MG63 (cell line): ENCODE data around the gene CYP51A1. TPM values are rescaled to one million over a fixed set of nuclear protein-coding genes. Genes with fewer than 3 reads are reported as not detected.

Experiments used
- DNase-seq: peaks from one replicate; pipeline ENCODE4 v3.0.0-alpha.2; 2020
- H3K27me3 ChIP-seq: fragments of 250-450 bp; sonication (Bioruptor Pico); 2 replicates; pipeline ENCODE4 v1.5.1; 2020; ENCODE audit warnings: mild to moderate bottlenecking, moderate library complexity
- H3K36me3 ChIP-seq: fragments of 250-450 bp; sonication (Bioruptor Pico); 2 replicates; pipeline ENCODE4 v1.5.1; 2020; ENCODE audit warnings: mild to moderate bottlenecking, moderate library complexity
- H3K4me3 ChIP-seq: fragments of 250-450 bp; sonication (Bioruptor Pico); 2 replicates; pipeline ENCODE4 v1.5.1; 2020; ENCODE audit warnings: mild to moderate bottlenecking, moderate library complexity
- H3K9me3 ChIP-seq: fragments of 250-450 bp; sonication (Bioruptor Pico); 2 replicates; pipeline ENCODE4 v1.5.1; 2020; ENCODE audit warnings: mild to moderate bottlenecking, moderate library complexity
- total RNA-seq: library from RNA; depleted of rRNA; stranded (reverse); fragments of >200 nt; shearing (Covaris generic); gene quantifications from 2 replicates; pipeline ENCODE4 v1.2.3, GENCODE V29; 2014; ENCODE audit warnings: low replicate concordance; rRNA removed

CYP51A1 gene
- total RNA-seq, 1 experiment from 2014 or later, result 38.4 TPM

- no peak for DNase-seq
- no peaks in the 10 kb centered on the region for H3K27me3 ChIP-seq
- H3K9me3 ChIP-seq, result no peaks in the 10 kb centered on the region
- no peak overlapping the region for H3K4me3 ChIP-seq
- no peaks in the 10 kb centered on the region; the same call in 1 of the 2 replicates for H3K36me3 ChIP-seq
These were observed 57.8 kb downstream of the CYP51A1 start for GRCh38 chr7:92076509-92076908.

- H3K27me3 ChIP-seq, result no peaks in the 10 kb centered on the region
- no peak overlapping the region for H3K4me3 ChIP-seq
- no peaks in the 10 kb centered on the region for H3K9me3 ChIP-seq
- DNase-seq, result no peak
- no peaks in the 10 kb centered on the region; the same call in 1 of the 2 replicates for H3K36me3 ChIP-seq
These were observed 58.7 kb downstream of the CYP51A1 start for GRCh38 chr7:92075455-92076158.

GRCh38 chr7:92072708-92073107 is 61.6 kb downstream of the CYP51A1 start:
- no peak for DNase-seq
- no peaks in the 10 kb centered on the region for H3K9me3 ChIP-seq
- no peak overlapping the region for H3K4me3 ChIP-seq
- H3K36me3 ChIP-seq, result no peaks in the 10 kb centered on the region; the same call in 1 of the 2 replicates
- H3K27me3 ChIP-seq, result no peaks in the 10 kb centered on the region

DNA sequence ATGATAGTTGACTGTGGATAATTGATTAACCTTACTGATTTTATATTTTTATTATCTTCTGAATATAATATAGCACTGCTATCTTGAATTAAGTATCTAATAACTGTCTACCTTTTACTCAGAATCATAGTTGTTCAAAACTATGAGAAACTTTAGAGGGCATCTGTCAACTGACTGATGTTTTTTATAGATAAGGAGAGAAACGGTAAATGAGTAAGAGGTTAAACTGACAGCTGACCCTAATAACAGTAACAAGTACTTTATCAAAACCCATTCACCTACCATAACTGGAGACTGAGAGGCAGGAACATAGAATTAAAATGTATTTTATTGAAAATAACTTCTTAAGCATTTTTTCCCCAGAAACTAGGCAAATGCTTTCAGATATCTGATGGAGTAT is 62.2 kb downstream of the CYP51A1 start:
- H3K4me3 ChIP-seq, result no peak overlapping the region
- H3K9me3 ChIP-seq, result no peaks in the 10 kb centered on the region
- no peak for DNase-seq

DNA sequence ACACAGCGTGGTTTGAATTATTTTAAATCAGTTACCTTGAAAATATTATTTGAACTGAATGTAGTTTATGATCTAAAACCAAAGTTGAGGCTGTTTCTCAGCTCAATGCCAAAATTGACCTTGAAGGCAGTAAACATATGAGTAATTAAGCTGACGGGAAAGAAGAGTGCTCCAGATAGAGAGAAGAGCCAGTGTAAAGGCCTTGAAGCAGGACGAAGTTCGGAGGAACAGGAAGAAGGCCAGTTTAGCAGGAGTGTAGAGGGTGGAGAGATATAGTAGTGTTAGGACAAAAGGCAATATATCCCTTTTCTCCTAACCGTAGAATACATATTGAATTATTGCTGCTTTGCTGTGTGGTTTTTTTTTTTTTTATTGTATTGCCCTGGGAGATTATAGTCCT is 63.2 kb downstream of the CYP51A1 start:
- Histone ChIP-seq H3K27me3 (no peaks in the 10 kb centered on the region), H3K9me3 (no peaks in the 10 kb centered on the region), H3K36me3 (no peaks in the 10 kb centered on the region; the same call in 1 of the 2 replicates), H3K4me3 (no peak overlapping the region)
- no peak for DNase-seq

More for the DNA sequence above, 62.2 kb downstream of the CYP51A1 start:
- Histone ChIP-seq H3K36me3 (no peaks in the 10 kb centered on the region; the same call in 1 of the 2 replicates), H3K27me3 (no peaks in the 10 kb centered on the region)

DNA sequence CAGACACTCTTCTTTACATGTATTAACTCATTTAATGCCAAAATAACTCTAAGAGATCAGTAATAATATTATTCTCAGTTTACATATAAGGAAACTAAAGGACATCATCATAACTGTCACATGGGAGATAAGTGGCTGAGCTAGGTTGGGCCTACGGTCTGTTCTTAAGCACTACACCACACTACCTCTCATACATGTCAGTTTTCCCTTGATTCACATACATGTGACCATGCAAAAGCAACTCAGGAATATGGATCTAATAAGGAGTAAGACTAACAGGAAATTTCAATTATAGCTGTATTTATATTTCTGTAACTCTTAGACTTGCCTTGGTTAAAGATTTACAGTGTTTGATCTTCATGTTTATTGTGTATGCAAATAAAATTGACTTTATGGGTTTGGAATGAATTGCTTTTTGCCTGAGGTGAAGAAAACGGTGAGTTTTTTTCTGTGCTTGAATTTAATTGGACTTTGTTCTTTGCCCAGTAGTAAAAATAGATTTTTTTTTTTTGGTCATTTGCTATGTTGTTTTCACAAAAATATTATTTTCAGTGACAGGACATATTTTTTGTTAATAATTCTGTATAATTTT is 69.7 kb downstream of the CYP51A1 start:
- no peaks in the 10 kb centered on the region for H3K27me3 ChIP-seq
- DNase-seq, result no peak
- H3K36me3 ChIP-seq, result peaks cover 3% of the 10 kb centered on the region; the same call in 1 of the 2 replicates
- no peaks in the 10 kb centered on the region for H3K9me3 ChIP-seq
- no peak overlapping the region for H3K4me3 ChIP-seq

Other genes with a start within 250 kb of the CYP51A1 start
- gene AKAP9, start 193.6 kb downstream of the CYP51A1 start, total RNA-seq, result 11.1 and 12.9 TPM in 2 replicates
- not detected in 2 replicates for gene LRRD1, start 44.7 kb upstream of the CYP51A1 start, total RNA-seq
- 19.7 and 54.3 TPM in 2 replicates for gene KRIT1, start 111.4 kb upstream of the CYP51A1 start, total RNA-seq
- 11.1 and 18.7 TPM in 2 replicates for gene ANKIB1, start 111.5 kb upstream of the CYP51A1 start, total RNA-seq